ENCODE data around the gene TFAP2B.

TFAP2B gene

GRCh38 chr6:50848989-50849795 lies 30.5 kb downstream of the TFAP2B start:
- no peak for DNase-seq (ENCODE audit: low read depth)

- DNase-seq (ENCODE audit: low read depth), result no peak
Observed at GRCh38 chr6:50849796-50850180, 31.1 kb downstream of the TFAP2B start.

- DNase-seq (ENCODE audit: low read depth), result no peak
Observed at GRCh38 chr6:50850223-50851048, 31.8 kb downstream of the TFAP2B start.

GRCh38 chr6:50851049-50851845 lies 32.6 kb downstream of the TFAP2B start:
- no peak for DNase-seq (ENCODE audit: low read depth)

- no peak for DNase-seq (ENCODE audit: low read depth)
Observed at GRCh38 chr6:50853939-50854338, 35.3 kb downstream of the TFAP2B start.

GRCh38 chr6:50861692-50862091 lies 43.0 kb downstream of the TFAP2B start:
- DNase-seq (ENCODE audit: low read depth), result no peak

GRCh38 chr6:50862176-50862575 lies 43.5 kb downstream of the TFAP2B start:
- DNase-seq (ENCODE audit: low read depth), result no peak

GRCh38 chr6:50864601-50865000 lies 45.9 kb downstream of the TFAP2B start:
- DNase-seq (ENCODE audit: low read depth), result no peak

GRCh38 chr6:50868466-50868865 lies 49.8 kb downstream of the TFAP2B start:
- no peak for DNase-seq (ENCODE audit: low read depth)

GRCh38 chr6:50873167-50873566 lies 54.5 kb downstream of the TFAP2B start:
- DNase-seq (ENCODE audit: low read depth), result no peak

GRCh38 chr6:50884364-50884763 lies 65.7 kb downstream of the TFAP2B start:
- DNase-seq (ENCODE audit: low read depth), result no peak

GRCh38 chr6:50887112-50887511 lies 68.4 kb downstream of the TFAP2B start:
- DNase-seq (ENCODE audit: low read depth), result no peak

- no peak for DNase-seq (ENCODE audit: low read depth)
Observed at GRCh38 chr6:50889497-50889896, 70.8 kb downstream of the TFAP2B start.

GRCh38 chr6:50889935-50890334 lies 71.3 kb downstream of the TFAP2B start:
- DNase-seq (ENCODE audit: low read depth), result no peak

- no peak for DNase-seq (ENCODE audit: low read depth)
Observed at GRCh38 chr6:50890579-50890978, 71.9 kb downstream of the TFAP2B start.

- no peak for DNase-seq (ENCODE audit: low read depth)
Observed at GRCh38 chr6:50891290-50891689, 72.6 kb downstream of the TFAP2B start.
